HG03045 (cell line): ENCODE measurements around the gene AMN.
"Not testable (repeated sequence)": the region's sequence is repeated elsewhere in the genome, so short reads cannot be mapped to it uniquely, and the experiment has no call there.

Experiments
- ATAC-seq: cut with Tn5 transposase; IDR thresholded peaks from one replicate; pipeline ENCODE4 v1.9.1; 2021; ENCODE audit warnings: mild to moderate bottlenecking, moderate library complexity; ENCODE audit not compliant: unreplicated experiment

Gene AMN

DNA sequence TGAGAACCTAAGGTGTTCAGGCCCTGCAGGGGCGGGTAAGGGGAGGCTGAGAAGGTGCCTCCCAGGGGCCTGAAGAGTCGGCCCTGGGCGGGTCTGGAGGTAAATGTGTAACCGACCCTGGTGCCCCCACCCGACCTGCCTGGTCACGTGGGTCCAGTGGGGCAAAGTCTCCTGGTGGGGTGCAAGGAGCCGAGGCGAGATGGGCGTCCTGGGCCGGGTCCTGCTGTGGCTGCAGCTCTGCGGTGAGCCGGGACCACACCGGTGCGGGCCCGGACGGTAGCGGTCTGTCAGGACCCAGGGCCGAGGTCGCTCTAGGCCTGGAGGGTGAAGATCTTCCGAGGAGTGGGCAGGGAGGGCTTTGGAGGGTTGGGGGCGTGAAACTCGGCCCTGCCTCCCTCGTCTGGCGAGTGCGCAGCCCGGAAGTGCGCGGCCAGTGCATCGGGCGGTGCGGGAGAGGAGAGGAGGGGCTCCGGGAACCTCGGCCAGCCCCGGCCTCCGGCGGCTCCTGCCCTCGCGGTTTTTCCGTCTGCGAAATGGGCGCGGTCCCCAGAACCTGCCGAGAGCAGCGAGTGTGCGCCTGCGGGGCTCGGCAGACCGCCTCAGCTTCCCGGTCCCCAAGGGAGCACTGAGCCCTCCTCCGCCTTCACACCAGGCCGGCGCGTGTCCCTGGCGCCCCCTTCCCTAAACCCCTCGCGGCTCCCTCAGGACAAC lies at the start of gene AMN:
Gene AMN, plus strand, starts transcription at position 174 of the 711 bp plus-strand sequence. Its CDS starts 26 bp downstream, at position 200.
- no peak for ATAC-seq

DNA sequence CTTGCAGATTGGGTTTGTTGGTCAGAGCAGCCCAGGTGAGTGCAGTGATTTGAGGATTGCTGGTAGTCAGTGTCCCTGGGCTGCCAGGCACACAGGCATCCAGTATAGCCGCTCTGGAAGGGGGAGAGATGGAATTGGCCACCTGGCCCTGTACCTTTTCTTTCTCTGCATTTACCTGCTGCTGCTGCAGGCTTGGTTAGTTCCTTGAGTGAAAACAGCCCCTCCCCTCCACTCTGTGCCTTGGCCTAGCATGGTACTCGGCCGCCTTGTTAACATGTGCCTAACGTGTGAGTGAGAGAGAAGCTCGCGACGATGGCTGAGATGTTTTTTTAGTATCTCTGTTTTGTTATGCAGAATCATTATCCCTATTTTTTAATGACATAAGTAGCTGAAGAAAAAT lies 49.3 kb upstream of the AMN start:
- ATAC-seq: no peak

DNA sequence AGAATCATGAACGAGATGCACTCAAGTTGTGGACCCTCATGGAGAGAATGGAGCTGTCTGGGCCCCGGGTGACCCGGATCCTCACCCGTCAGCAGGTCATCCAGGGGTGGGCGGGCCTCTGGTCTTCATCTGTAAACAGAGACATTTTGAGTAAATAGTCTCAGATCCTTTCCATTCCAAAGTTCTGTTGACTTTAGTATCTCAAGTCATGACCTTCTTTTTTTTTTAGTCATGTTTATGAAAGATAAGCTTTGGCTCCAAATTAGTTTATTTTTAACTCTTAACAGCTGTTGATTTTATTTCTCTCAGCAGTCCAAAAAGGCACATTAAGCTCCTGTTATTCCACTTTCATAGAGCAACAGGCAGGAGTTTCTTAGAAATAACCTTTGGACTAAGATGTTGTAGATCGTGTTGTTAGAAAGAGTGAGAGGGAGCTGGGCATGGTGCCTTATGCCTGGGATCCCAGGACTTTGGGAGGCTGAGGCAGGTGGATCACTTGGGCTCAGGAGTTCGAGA lies 48.9 kb upstream of the AMN start:
- no peak for ATAC-seq

DNA sequence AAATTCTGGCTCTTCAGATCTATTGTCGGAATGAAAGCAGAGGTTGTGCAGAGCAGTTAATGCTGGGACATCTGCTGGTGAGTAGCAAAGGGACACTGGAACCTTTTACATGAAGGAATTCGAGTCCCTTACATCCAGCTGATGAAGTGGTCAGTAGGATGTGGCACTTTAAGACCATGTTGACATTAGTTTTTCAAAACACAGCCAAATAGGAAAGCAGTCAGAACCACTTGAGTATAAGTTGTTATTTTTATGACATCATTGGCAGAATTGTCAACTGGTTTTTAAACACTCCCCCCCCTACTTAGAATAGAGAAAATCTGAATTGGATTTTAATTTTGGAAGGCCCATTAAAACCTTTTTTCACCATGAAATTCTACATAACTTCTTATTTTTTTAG lies 46.8 kb upstream of the AMN start:
- no peak for ATAC-seq

DNA sequence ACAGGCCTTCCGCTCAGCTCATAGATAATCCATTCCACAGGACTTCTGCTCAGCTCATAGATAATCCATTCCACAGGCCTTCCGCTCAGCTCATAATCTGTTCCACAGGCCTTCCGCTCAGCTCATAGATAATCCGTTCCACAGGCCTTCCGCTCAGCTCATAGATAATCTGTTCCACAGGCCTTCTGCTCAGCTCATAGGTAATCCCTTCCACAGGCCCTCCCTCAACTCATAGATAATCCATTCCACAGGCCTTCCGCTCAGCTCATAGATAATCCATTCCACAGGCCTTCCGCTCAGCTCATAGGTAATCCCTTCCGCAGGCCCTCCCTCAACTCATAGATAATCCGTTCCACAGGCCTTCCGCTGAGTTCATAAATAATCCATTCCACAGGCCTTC lies 45.0 kb upstream of the AMN start:
- ATAC-seq: not testable (repeated sequence)

DNA sequence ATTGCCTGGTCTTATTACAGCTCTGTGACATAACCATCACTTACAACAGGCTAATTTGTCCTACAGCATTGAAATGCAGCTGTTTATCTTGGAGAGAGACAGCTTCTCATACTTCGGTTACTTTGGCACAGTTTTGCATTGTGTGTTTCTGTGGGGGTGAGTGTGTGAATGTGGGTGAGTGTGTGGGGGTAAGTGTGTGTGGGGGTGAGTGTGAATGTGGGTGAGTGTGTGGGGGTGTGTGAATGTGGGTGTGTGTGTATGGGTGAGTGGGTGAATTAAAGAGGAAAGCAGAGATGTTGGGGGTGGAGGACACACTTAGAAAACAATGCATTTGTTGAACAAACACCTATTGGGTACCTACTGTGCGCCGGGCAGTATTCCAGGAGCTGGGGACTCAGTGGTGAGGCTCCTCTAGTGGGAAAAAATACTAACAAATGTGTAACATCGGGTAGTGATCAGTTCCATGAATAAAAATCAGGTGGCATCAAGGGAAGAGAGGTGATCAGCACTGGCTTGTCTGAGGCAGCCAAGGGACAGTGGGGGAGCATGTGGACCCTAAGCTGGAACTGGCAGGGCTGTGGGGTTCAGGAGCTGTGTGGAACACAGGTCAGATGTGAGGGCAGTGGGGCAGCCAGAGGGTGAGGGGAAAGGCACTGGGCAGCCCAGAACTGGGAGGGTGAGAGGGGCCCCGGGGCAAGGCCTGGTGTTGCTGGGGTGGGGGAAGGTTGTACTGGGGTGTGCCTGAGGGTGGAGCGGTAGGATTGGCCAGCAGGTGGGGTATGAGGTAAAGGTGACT lies 44.1 kb upstream of the AMN start:
- no peak for ATAC-seq

DNA sequence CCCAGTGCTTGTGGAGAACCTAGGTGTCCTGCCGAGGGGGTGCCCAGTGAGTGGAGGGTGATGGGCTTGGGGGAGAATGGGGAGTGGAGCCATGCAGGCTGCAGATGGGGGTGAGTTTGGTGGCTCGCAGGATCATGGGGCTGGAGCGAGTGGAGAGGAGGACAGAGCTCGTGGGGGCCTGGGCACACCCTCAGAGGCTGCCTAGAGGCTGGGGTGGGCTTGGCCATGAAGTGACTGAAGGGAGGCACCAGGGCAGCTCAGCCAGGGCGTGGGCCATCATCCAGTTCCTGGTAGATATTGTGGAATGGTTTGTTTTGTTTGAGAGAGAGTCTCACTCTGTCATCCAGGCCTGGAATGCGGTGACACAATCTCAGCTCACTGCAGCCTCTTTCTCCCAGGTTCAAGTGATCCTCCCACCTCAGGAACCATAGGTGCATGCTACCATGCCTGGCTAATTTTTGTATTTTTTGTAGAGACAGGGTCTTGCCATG lies 43.4 kb upstream of the AMN start:
- ATAC-seq: no peak

DNA sequence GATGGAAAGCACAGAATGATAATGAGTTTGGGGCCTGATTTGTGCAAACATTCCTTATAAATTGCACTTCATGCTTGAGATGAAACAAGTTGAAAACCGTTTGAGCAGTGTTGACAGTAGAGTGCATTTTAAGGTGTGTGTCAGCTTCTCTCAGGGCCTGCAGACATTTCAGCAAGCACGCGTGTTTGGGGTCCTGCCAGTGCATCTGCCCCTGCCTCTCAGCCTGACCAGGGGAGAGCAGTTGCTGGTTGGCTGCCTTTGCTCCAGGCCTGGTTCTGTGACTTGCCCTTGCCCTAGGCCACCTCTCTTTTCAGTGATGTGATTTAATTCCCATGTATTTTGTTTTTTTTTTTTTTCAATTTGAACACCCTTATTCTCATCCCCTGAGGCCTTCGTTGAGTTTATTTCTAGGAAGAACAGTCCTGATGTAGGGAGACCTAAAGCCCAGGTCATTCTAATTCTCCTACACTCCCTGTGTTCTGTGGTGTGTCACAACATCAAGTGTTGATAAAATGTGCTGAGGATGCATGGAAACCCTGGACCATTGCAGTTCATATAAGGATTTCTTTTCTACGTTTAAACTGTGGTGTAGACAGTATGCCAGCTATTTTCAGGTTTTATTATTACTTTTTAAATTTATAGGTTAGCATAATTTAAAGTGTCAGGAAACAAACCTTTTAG lies 40.1 kb upstream of the AMN start:
- no peak for ATAC-seq

DNA sequence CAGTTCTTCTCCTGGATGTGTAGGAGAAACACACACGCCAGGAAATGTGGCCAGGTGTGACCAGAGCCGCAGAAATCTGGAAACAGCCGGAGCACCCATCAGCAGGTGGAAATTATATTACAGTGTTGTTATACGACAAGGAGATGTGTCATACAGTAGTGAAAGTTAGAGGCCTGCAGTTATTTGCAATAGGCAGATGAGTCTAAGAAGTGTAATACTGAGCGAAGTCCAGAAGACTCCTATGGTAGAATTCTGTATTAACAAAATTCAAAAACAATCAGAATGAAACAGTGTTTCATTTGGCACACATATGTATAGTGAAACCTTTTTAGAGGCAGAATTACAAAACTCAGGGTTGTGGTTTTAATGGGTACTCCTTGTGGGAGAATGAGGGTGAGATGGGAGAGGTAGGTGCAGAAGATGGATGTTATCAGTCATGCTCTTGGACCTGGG lies 39.3 kb upstream of the AMN start:
- ATAC-seq: no peak

DNA sequence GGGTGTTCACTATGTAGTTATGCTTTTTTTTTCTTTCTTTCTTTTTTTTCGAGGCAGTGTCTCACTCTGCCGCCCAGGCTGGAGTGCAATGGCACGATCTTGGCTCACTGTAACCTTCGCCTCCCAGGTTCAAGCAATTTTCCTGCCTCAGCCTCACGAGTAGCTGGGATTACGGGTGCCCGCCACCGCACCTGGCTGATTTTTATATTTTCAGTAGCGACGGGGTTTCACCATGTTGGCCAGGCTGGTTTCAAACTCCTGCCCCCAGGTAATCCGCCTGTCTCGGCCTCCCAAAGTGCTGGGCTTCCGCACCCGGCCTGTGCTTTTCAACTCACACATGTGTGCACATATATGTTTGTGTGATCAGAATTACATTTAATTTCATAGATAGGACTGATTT lies 38.9 kb upstream of the AMN start:
- no peak for ATAC-seq

DNA sequence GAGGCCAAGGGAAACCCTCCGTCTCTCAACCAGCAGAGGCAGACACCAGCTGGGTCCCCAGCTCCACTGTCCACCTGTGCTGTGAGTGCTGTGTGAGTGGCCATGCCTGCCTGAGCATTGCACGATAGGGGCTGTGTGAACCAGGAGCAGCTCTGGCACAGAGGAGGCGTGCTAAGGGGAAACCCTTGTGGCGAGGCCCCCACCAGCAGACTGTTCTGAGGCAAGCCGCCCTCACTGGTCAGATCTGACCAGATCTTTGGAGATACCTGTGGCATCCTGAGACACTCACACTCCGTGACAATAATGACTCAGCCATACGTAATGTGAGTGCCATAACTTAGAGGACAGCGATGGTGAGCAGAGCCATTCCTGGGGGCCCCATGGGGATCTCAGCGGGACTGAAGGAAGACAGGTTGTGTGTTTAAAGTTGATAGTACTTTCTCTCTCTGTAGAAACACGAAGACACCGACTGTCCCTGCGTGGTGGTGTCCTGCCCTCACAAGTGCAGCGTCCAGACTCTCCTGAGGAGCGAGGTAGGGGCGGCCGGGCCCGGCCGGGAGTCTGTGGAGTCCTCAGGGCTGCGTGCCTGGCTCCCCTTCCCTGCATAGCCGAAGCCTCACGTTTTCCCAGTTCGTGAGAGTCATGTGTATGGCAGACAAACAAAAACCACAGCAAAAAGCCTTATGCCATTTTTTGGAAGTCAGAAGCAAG lies 36.6 kb upstream of the AMN start:
- no peak for ATAC-seq

DNA sequence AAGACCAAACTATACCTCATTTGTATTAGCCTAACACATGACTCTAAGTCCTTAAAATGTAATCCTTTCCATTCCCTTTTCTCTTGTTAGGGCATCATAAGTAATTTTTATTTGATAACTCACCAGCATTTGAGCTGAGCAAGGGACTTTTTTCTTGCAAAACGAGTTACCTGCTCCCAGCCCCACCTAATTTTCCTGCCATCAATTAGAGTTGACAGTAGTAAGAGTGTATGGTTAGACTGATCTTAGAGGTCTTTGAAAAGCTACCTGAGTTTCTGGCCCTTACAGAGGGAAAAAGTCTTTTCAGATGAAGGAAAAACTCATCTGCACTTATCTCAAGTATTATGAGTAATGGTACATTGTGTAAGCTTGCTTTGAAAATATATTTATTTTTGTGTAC lies 33.7 kb upstream of the AMN start:
- no peak for ATAC-seq

DNA sequence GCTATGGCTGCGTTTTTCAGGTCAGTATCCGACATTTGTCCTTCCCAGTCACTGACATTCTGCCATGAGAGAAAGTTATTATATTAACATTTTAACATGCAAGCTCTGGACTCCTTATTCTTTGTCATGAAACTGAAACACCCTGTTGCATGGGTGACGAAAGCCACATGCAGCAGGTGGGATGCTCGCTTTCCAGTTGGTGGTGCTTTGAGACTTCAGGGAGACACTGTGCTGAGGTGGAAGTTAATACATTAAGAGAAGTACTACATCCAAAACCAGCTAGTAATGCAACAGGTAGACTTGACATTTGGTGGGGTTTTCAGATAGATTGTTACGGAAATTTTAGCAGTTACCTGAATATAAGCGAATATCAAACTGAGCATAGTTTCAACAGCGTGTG lies 32.8 kb upstream of the AMN start:
- ATAC-seq: no peak

DNA sequence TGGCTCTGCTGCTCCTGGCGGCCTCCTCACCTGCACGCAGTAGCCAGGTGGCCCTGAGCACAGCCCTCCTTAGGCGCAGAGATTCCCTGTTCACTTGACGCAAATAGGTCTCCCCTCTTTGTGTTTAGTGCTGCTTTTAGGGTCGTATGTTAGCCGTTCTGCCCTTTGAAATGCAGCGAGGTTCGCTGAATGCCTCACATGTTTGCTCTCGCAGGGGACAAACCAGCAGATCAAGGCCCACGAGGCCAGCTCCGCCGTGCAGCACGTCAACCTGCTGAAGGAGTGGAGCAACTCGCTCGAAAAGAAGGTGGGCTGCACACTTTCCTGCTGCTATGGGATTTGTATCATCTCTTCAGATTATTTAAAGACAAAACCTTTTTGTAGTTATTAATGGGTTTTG lies 31.4 kb upstream of the AMN start:
- no peak for ATAC-seq

DNA sequence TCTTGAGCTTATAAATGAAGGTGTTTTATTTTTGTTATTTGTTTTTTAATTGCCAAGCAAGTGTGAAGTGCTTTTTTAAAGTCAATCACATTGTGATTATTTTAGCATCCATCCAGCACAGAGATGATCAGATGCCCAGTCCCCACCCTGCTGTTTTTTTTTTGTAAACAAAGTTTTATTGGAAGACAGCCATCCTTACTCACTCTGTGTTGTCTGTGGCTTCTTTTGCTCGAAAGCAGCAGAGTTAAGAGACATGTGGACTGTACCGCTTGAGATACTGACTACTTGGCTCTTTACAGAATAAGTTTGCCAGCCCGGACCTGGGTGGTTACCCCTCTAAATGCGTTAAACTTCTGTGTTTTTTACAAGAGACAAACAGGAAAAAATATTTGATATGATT lies 30.9 kb upstream of the AMN start:
- ATAC-seq: no peak

DNA sequence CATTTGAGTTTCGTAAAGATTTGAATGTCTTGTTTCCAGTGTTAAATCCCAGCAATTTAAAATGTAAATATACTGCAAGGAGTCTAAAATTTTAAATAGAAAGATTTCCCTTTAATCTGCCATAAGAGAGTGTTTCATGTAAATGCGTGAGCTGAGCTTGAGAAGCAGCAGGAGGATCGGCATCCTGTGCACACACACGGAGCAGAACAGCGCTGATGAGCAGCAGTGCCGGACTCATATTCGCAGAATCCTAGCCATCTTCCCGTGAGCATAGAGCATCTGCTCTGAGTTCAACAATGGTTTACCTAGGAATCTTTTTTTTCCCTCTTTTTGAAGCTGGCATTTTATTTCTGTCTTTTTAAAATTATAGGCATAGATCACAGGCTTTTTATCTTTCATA lies 29.8 kb upstream of the AMN start:
- ATAC-seq: no peak

DNA sequence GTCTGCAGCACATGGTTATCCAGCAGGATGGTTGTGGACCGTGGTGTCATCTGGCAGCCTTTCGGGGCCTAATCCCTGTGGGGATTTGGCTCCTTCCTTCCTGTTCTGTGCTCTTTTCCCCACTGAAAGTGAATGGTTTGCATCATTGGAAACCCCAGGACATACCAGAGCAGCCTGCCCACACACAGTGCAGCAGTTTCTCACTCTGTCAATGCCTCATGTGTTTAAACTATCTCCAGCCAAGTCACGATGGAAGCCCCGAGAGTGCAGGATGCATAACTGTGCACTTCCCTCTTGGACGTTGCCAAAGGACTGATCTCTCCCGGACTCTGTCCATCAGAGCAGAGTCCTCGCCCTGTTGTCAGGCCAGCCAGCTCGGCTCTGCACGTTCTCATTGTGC lies 29.0 kb upstream of the AMN start:
- ATAC-seq: no peak

DNA sequence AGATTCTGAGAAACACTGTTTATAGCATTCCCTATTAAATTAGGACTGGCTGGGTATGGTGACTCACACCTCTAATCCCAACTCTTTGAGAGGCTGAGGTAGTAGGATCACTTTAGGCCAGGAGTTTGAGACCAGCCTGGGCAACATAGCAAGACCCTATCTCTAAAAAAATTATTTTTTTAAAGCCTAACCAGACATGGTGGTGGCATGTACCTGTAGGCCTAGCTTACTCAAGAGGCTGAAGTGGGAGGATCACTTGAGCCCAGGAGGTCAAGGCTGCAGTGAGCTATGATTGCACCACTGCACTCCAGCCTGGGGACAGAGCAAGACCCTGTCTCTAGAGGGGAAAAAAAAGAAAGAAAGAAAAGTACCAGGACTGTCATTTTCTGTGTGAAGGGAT lies 25.7 kb upstream of the AMN start:
- ATAC-seq: not testable (repeated sequence)

DNA sequence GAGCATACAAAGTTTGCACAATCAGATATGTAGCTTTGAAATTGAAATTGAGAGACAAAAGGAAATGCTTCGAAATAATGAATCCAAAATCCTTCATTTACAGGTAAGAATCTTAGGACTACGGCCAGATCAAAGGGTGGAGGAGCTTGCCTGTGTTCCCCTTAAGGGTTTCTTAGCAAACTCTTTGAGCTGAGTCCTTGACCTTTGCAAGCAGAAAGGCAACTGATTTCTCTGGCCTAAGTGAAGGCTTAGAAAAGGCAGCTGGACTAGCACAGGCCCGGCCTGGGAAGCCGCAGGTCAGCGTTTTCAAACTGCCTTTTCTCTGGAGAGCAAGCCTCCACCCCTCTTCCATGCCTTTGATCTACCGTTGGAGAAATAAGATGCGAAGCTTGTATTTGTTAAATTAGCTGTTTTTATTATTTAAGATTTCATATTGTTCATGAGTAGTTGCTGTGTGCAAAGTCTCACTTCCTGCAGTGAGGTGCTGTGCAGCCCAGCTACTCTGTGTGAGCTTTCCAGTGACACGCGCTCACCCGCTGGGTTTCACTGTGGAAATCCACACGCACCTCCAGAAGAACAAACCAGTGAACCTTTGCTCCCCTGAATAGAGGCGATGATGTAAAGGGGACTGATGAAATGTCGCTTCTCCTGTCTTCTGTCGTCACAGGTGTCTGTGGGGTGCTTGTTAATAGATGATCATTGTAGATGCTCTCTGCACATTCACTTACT lies 25.0 kb upstream of the AMN start:
- ATAC-seq: no peak

DNA sequence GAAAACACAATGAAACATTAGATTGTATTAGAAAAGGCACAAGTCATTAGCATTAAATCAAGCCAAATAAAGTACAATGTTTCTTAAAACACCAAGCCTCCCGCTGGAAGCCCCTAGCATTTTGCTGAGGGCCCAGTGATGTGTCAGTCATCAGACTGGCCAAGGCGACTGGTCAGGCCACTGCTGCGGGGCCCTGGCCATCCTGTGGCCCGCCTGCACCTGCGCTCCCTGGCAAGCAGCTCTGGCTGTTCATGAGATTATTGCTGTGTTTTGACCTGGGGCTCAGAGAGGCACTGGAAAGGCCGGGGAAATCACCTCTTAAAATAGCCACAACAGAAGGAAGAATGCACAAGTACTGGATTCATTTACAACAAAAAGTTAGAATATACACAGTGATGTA lies 24.2 kb upstream of the AMN start:
- no peak for ATAC-seq
